LNCaP clone FGC (cell line): ENCODE data around the gene GATAD1.
"Not testable (repeated sequence)": the region's sequence is repeated elsewhere in the genome, so short reads cannot be mapped to it uniquely, and the experiment has no call there.

Source experiments
- DNase-seq: peaks from one replicate; pipeline ENCODE4 v3.0.0-alpha.2; 2011; ENCODE audit warnings: low read depth
- H3K4me3 ChIP-seq: 2 replicates; pipeline ENCODE4 v1.5.1; 2011; ENCODE audit warnings: mild to moderate bottlenecking, low read depth, low read length, control low read depth
- CTCF ChIP-seq: IDR thresholded peaks from 2 replicates; pipeline ENCODE4 v1.5.1; 2012; ENCODE audit warnings: mild to moderate bottlenecking; ENCODE audit not compliant: control insufficient read depth, insufficient read depth; ENCODE audit errors: extremely low read depth

GATAD1 gene

GRCh38 chr7:92478095-92478494 is 30.8 kb downstream of the GATAD1 start:
- H3K4me3 ChIP-seq = no peak overlapping the region
- DNase-seq = no peak
- no peak for TF ChIP-seq CTCF

GRCh38 chr7:92478711-92479110 is 31.4 kb downstream of the GATAD1 start:
- DNase-seq = no peak
- no peak overlapping the region for H3K4me3 ChIP-seq

GRCh38 chr7:92479146-92479545 is 31.9 kb downstream of the GATAD1 start:
- not testable (repeated sequence) for DNase-seq, H3K4me3 ChIP-seq

More at GRCh38 chr7:92478711-92479110, 31.4 kb downstream of the GATAD1 start:
- no peak for TF ChIP-seq CTCF

GRCh38 chr7:92483624-92484023 is 36.3 kb downstream of the GATAD1 start:
- not testable (repeated sequence) for H3K4me3 ChIP-seq, DNase-seq

- DNase-seq, H3K4me3 ChIP-seq: not testable (repeated sequence)
Measured at GRCh38 chr7:92484226-92484625, 36.9 kb downstream of the GATAD1 start.

- no peak overlapping the region for H3K4me3 ChIP-seq
- no peak for DNase-seq
- no peak for TF ChIP-seq CTCF
Measured at GRCh38 chr7:92485267-92485892, 38.1 kb downstream of the GATAD1 start.

- no peak for TF ChIP-seq CTCF
- H3K4me3 ChIP-seq = no peak overlapping the region
- DNase-seq = no peak
Measured at GRCh38 chr7:92485974-92486373, 38.7 kb downstream of the GATAD1 start.

GRCh38 chr7:92487804-92488203 is 40.5 kb downstream of the GATAD1 start:
- H3K4me3 ChIP-seq = no peak overlapping the region
- no peak for DNase-seq
- no peak for TF ChIP-seq CTCF

GRCh38 chr7:92489634-92490033 is 42.4 kb downstream of the GATAD1 start:
- DNase-seq = no peak

More at GRCh38 chr7:92489634-92490033, 42.4 kb downstream of the GATAD1 start:
- no peak overlapping the region for H3K4me3 ChIP-seq
- TF ChIP-seq CTCF = no peak
